ENCODE data around the gene MAP2K4.
A peak's percentile ranks its signal among the peaks of the same experiment; 100 is the strongest.
"Not testable (repeated sequence)": the region's sequence is repeated elsewhere in the genome, so short reads cannot be mapped to it uniquely, and the experiment has no call there.

Gene MAP2K4

GRCh38 chr17:12020642-12021622 is at the start of gene MAP2K4:
Gene MAP2K4, plus strand, starts transcription at chr17:12020877. Its CDS starts 10 bp downstream, at chr17:12020887.
- DNase-seq = peak; percentile 86

DNA sequence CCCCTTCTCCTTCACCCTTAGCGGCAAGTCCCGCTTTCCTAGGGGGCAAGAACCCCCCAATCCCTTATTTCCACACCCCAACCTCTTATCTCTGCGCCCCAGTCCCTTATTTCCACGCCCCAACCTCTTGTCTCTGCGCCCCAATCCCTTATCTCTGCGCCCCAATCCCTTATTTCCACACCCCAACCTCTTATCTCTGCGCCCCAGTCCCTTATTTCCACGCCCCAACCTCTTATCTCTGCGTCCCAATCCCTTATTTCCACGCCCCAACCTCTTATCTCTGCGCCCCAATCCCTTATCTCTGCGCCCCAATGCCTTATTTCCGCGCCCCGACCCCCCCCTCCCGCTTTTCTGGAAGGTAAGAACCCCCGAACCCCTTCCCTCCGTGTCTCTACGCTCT is 47.9 kb upstream of the MAP2K4 start:
- DNase-seq = not testable (repeated sequence)

DNA sequence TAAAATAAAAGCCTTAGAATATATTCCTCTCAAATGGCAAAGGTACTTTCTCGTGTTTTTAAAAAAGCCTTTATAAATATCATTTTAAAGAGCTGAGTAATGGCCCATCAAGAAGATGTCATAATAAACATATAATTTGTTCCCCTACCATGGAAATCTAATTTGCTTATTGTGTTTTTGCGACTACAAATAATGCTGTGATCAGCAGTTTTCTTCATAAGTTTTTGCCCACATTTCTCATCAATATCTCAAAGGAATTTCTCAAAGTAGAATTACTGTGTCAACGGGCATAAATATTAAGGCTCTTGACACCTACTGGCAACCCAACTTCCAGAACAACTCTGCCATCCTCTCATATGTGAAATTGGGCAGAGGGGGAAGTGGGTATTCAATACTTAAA is 40.9 kb upstream of the MAP2K4 start:
- DNase-seq = no peak

DNA sequence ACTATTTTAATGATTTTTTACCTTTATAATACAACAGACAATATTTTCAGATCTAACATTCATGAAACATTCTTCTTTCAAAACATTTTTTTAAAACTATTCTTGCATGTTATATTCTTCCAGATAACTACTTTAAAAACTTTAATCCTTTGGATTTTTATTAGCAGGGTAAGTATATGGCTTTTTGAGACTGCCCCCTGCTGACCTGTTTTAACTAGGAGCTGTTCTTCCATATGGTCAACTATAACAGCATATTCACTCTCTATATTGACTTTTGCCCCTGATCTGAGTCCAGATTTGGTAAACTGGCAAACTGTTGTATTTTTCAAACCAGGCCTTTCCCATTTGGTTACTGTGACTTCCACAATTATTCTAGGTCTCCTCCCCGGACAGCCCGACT is 39.9 kb upstream of the MAP2K4 start:
- no peak for DNase-seq

GRCh38 chr17:11981862-11982261 is 38.8 kb upstream of the MAP2K4 start:
- no peak for DNase-seq

GRCh38 chr17:11986179-11986941 is 34.3 kb upstream of the MAP2K4 start:
- DNase-seq = no peak

DNA sequence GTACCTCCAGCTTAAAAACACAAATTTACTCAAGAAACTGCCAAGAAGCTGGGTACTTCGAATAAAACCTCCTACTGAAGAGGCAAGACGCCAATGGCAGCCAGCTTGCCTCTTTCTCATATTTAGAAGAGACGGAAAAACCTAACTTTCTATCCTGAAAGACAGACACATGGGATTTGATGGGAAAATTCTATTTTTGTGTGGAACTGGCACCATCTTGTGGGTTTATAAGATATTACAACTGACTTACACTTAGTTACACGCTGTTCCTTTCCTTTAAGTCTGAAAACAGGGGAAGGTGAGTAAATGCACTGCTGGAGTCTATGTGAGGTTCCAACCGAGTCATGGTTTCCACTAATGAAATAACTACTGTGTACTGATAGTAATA is 33.7 kb upstream of the MAP2K4 start:
- peak; percentile 19 for DNase-seq

DNA sequence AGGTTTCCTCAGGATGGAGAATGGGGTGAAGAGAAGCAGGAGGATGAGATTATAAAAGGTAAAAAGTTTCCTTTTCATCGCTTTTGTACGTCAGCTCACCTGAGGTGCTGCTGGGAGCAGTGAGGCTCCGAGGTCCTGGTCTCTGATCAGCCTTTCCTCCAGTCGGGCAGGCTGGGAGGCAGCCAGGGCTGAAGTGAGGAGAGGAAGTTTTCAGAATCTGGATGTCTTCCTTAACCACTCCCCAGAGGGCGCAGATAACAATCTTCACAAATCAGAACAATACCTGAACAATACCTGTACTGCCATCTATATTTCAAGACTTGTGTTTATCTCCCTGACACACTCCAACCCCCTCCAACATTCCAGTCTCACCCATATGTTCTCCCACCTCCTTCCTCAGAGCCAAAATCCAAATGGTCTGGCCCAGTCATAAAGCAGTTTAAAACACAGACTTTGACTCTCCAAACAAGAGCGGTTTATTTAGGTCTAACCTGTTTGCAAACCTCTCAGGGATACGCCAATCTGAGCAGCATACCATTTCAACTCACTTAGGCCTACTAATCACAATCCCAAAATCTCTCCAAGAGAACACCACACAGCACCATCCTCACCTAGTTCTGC is 30.2 kb upstream of the MAP2K4 start:
- DNase-seq = no peak

GRCh38 chr17:11991461-11991860 is 29.2 kb upstream of the MAP2K4 start:
- DNase-seq = no peak

DNA sequence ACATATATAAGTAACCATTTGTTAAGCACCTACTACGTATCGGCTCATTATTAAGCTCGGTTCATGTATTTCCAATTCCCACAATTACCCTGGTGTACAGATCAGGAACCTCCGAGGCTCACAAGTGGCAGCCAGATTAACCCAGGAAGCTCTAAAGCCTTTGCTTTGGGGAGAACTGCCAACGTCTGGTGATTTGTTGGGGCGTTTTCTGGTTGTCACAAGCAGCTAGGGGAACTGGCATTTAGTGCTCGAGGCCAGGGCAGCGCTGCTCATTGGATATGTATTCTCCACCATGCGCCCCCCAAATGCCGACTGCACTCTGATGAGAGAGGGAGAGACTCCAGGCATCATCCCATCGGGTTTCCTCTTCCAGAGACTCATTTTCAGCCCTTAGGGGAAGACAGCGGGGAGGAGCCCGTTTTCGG is 23.9 kb upstream of the MAP2K4 start:
- DNase-seq = peak; percentile 71

DNA sequence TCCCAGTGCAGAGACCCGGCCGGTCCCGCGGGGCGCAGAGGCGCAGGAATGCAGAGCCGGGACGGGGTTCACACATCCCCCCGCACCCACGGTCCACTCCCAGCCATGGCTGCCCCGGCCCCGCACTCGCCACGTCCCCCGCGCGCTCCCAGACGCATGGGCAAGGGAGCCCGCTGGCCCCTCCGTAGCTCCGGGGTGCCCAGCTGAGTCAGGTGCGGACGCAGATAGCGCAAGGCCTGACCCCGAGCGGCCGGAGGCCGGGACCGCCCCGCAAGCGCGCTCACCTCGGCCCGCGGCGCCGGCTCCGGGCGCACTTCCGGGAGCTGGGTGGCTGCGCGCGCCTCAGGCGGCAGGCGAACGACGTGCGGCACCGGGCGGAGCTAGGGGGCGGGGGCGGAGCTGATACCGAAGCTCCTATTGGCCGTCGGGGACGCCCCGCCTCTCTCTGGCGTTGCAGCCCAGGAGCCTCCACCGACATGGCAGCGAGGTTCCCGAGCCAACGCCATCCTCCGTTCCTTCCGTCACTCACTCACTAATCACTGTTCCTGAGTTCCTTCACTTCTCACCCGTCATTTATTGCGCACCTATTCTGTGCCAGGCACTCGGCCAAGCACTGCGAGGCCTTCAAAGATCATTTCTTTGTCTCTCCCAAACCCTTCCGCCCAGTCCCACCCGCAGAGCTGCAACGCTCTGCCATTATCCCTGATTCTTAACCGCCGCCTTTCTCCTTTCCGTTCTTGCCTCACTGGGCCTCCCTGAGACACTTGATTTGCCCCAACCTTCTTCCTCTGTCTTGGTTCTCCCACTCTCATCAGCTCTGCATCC is 23.3 kb upstream of the MAP2K4 start, which contains the start of gene ZNF18:
Gene ZNF18 (minus strand): TSS at position 329 of the 825 bp plus-strand sequence. CDS start 4,646 bp downstream, outside the sequence.
- peak; percentile 96 for DNase-seq

- peak; percentile 28 for DNase-seq
Measured at GRCh38 chr17:11997972-11998233, 22.8 kb upstream of the MAP2K4 start.

GRCh38 chr17:11999696-12000095 is 21.0 kb upstream of the MAP2K4 start:
- no peak for DNase-seq

DNA sequence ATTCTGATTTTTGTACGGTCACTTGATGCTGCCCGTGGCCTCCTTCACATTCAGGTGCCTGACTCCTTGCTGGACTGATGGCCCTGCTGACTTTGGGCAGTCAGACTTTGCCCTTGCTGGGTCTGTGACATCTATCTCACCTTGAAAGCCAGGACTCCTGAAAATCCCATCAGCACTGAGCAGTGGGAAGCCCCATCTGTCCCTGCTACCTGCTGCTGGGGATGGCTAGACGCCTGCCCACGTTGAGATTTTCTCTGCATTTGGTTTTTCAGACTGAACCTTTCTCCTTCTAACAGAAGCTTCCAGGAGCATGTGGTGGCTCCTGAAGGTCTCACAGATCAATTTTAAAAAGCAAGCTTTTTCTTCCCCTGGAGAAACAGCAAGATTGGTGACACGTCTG is 13.2 kb upstream of the MAP2K4 start:
- no peak for DNase-seq

GRCh38 chr17:12021623-12022140 is 1.0 kb downstream of the MAP2K4 start:
- peak; percentile 47 for DNase-seq

DNA sequence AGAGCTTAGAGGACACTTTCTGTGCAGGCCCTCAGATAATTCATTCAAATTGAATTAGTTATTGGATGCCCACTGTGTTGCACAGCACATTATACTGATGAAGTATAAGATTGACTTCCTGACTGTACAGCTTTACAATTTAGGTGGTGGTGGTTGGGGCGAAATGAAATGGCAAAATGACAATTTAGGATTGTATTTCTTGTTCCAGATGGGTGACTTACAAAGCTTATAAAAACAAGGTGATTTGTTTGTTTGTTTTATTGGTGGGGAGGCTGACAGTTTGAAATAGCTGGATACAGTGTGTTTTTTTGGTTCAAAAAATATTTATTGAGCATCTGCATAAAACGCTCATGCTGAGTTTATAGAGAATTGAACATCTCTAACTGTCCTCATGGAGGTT is 1.6 kb downstream of the MAP2K4 start:
- DNase-seq = no peak

DNA sequence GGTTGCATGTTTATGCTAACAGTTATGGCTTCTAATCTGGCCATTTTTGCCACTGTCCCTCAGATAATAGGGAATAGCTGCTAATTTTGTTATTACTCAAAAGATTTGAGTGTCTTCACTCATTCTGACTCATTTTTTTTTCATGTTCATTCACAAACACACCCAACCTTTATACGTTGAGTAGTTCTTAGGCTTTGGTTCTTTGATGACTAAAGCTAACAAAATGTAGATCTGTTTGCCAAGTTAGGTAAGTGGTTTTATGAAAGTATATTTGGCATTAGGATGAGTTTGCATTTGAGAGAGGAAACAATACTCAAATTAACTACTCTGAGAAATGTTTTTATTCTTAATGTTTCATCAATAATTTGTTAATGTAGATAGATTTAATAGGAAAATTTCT is 3.6 kb downstream of the MAP2K4 start:
- no peak for DNase-seq

GRCh38 chr17:12027658-12028057 is 7.0 kb downstream of the MAP2K4 start:
- DNase-seq = no peak

DNA sequence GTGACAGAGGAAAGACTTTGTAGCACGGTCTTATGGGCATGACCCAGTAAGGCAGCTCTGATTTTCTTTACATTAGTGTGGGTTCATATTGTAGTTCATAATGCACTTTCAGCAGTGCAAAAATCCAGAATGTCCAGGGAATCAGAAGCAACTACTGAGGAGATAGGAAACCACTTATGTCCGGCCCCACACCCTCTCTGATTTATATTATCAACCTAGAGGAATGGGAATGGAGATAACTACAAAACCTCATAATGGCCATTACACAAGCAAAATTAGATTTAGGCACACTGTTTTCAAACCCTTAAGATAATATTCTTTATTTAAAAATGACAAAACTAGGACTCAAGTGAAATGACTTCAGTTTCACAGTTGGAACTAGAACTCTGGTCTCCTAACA is 7.9 kb downstream of the MAP2K4 start:
- DNase-seq = no peak

DNA sequence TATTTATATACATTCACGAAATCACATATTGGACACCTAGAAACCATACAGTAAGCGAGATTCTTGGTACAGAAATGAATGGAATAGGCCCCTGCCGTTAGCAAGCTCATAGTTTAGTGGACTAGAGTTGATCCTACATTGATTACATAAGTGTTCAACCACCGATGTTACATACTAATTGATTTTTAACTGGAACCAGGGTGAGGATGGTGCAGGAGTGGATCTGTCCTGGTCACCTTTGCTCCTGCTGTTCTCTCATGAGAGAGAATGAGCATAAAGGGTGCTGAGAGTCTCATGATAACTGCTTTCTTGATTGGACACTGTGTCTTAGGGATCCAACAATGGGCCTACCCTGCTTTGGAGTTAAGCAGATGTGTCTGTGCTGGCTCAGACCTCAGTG is 13.9 kb downstream of the MAP2K4 start:
- no peak for DNase-seq

DNA sequence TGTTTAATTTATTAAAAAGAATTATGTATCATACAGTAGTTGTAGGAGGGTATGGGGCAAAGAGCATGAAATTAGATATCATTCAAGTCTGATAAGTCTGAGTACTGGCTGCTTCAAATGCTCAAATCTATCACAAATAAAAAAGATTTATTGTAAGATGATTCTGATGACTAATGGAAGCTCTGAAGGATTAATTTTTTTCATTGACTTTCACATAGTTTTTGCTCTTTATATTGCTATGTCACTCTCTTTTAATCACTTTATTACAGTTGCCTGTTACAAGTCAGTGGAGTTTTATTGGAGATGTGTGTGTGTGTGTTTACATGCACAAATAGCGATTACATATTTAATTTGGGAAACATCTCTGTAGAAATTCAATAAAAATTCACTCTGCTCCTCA is 15.0 kb downstream of the MAP2K4 start:
- no peak for DNase-seq

DNA sequence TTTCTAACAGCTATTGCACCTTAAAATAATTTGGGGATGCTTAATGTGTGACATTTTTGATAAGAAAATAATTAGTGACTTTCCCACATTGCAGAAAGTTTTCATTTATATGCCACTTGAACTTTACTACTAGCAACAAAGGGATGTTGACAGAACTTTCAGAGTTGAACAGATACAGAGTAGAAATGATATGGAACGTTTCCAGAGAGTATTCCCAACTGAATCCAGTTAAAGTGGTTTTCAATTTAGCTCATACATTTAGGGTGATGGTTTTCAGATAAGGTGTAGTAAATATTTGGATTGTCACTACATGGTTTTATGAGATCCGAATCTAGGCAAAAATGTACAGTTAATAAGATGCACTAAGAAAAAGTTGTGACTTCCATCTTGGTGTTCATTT is 17.3 kb downstream of the MAP2K4 start:
- no peak for DNase-seq

Data from NCI-H146 (cell line).